K562 (cell line): Measurements from ENCODE around the gene RBFOX1. TPM values are rescaled to one million over a fixed set of nuclear protein-coding genes. Genes with fewer than 3 reads are reported as not detected.

Source experiments
- JUN ChIP-seq, 2 experiments: sonication (generic) in 1 of 2; formaldehyde crosslinking in 1 of 2; IDR thresholded peaks; 2 replicates each; pipeline versions ENCODE4 v1.6.1 to v1.8.0; 2012 to 2022; ENCODE audit warnings: borderline replicate concordance in 2 of 2, mild to moderate bottlenecking in 2 of 2, improper control_type of control experiment in 1 of 2, low read depth in 1 of 2, low read length in 1 of 2, missing genetic modification reagents in 1 of 2
- PRDM10 ChIP-seq: fragments of 450-650 bp; IDR thresholded peaks from 2 replicates; pipeline ENCODE4 v1.6.1; 2018; ENCODE audit not compliant: partially characterized antibody
- ZNF232 ChIP-seq: sonication (generic); formaldehyde crosslinking; IDR thresholded peaks from 2 replicates; pipeline ENCODE4 v1.8.0; 2022; ENCODE audit warnings: mild to moderate bottlenecking, missing genetic modification reagents
- ZNF398 ChIP-seq: fragments of 250-450 bp; sonication (Bioruptor Pico); IDR thresholded peaks from 2 replicates; pipeline ENCODE4 v1.8.0; 2021; ENCODE audit warnings: moderate library complexity, mild to moderate bottlenecking, inconsistent platforms
- polyA plus RNA-seq, 8 experiments: library from polyadenylated mRNA; depleted of rRNA in 4 of 8; stranded (reverse) in 5 of 8; unstranded in 3 of 8; fragments of >200 nt; fragmentation: Nextera tagmentation in 2 of 8; fragmentation: Illumina TruSeq in 1 of 8; extraction: Ambion mirVana in 2 of 8; extraction: Trizol in 1 of 8; gene quantifications; 2 replicates each; pipeline versions ENCODE4 v1.2.1 to v1.2.3, GENCODE V29; 2011 to 2014; ENCODE audit warnings: inconsistent platforms in 1 of 8, missing spikeins in 1 of 8
- total RNA-seq, 7 experiments: library from RNA; depleted of rRNA in 6 of 7; stranded (reverse); fragments of >200 nt in 6 of 7; fragmentation: Illumina TruSeq in 2 of 7; extraction: Trizol in 2 of 7; gene quantifications; 2 replicates each; pipeline versions ENCODE4 v1.2.1 to v1.2.3, GENCODE V29; 2011 to 2021; ENCODE audit warnings: low replicate concordance in 1 of 7

RBFOX1 gene
- total and polyA plus RNA-seq, 9 of the 15 experiments (the other 6 are each of a cell fraction or from before 2014, with no cell fraction given): 0.03 TPM; not detected in 8

- TF ChIP-seq ZNF398 (CRISPR knock-in tag) (no peak), ZNF232 (CRISPR knock-in tag) (no peak), PRDM10 (no peak), JUN (IDR thresholded peaks at IDR 0.05; ENCODE audit: borderline replicate concordance, low read depth, low read length) (no peak), JUN (CRISPR knock-in tag; IDR thresholded peaks at IDR 0.05; ENCODE audit: borderline replicate concordance) (no peak)
Measured at GRCh38 chr16:7443648-7444365, 111.2 kb downstream of the RBFOX1 start (continued).
